Measurements from ENCODE around the gene PPP2CA.

- TF ChIP-seq CTCF (IDR thresholded peaks at IDR 0.05 in 8 of 11, conservative IDR thresholded peaks at IDR 0.05 in 3 of 11) (no peak), POLR2A (IDR thresholded peaks at IDR 0.05) (no peak)
These were observed 76.1 kb downstream of the PPP2CA start for GRCh38 chr5:134149571-134150303.

Data from spleen (tissue), 7 donors.